GM23248 (cell line): ENCODE data around the gene UBE3D.

ENCODE experiments used
- EZH2 ChIP-seq: fragments of 200-600 bp; sonication (generic); IDR thresholded peaks from 2 replicates; pipeline ENCODE4 v1.6.1; 2018; ENCODE audit warnings: antibody characterized with exemption, mild to moderate bottlenecking; ENCODE audit not compliant: insufficient read depth, poor library complexity, severe bottlenecking
- EZH2phosphoT487 ChIP-seq: fragments of 200-600 bp; sonication (generic); IDR thresholded peaks from 2 replicates; pipeline ENCODE4 v1.6.1; 2018; ENCODE audit warnings: antibody characterized with exemption, moderate library complexity, mild to moderate bottlenecking, low read depth; ENCODE audit not compliant: insufficient read depth

GRCh38 chr6:82954937-82955577 is 110.6 kb downstream of the UBE3D start:
- TF ChIP-seq EZH2 (no peak), EZH2phosphoT487 (no peak)
